Measurements from ENCODE around the gene SH3RF1. TPM values are rescaled to one million over a fixed set of nuclear protein-coding genes. Genes with fewer than 3 reads are reported as not detected.

Gene SH3RF1
- total RNA-seq, 1 experiment from 2014 or later: 16.6 TPM

DNA sequence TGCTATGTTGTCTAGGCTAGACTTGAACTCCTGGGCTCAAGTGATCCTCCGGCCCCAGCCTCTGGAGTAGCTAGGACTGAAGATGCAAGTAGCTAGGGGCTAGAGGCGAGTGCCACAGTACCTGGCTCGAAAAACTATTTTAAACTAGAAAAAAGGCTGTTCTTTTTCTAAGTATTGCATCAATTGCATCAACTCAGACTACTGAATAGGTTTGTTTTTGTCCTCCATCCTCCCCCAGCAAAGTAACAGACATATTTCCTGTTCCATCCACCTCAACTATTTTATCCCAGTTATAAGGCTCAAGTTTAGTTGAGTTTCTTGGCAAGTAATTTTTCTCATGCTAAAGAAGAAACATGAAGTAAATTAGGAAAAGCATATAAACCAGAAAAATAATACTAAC lies 4.1 kb downstream of the SH3RF1 start (continued):
- TF ChIP-seq, protein P1, sequence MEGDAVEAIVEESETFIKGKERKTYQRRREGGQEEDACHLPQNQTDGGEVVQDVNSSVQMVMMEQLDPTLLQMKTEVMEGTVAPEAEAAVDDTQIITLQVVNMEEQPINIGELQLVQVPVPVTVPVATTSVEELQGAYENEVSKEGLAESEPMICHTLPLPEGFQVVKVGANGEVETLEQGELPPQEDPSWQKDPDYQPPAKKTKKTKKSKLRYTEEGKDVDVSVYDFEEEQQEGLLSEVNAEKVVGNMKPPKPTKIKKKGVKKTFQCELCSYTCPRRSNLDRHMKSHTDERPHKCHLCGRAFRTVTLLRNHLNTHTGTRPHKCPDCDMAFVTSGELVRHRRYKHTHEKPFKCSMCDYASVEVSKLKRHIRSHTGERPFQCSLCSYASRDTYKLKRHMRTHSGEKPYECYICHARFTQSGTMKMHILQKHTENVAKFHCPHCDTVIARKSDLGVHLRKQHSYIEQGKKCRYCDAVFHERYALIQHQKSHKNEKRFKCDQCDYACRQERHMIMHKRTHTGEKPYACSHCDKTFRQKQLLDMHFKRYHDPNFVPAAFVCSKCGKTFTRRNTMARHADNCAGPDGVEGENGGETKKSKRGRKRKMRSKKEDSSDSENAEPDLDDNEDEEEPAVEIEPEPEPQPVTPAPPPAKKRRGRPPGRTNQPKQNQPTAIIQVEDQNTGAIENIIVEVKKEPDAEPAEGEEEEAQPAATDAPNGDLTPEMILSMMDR (IDR thresholded peaks at IDR 0.05): no peak
- TF ChIP-seq KAT7 (CRISPR knock-in tag; IDR thresholded peaks at IDR 0.05; ENCODE audit: borderline replicate concordance): no peak
- TF ChIP-seq NFYB (CRISPR knock-in tag; conservative IDR thresholded peaks at IDR 0.05; ENCODE audit: low read depth): no peak
- TF ChIP-seq OVOL2 (CRISPR knock-in tag; IDR thresholded peaks at IDR 0.05; ENCODE audit: borderline replicate concordance): no peak
- TF ChIP-seq, protein P2, sequence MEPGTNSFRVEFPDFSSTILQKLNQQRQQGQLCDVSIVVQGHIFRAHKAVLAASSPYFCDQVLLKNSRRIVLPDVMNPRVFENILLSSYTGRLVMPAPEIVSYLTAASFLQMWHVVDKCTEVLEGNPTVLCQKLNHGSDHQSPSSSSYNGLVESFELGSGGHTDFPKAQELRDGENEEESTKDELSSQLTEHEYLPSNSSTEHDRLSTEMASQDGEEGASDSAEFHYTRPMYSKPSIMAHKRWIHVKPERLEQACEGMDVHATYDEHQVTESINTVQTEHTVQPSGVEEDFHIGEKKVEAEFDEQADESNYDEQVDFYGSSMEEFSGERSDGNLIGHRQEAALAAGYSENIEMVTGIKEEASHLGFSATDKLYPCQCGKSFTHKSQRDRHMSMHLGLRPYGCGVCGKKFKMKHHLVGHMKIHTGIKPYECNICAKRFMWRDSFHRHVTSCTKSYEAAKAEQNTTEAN (CRISPR knock-in tag; IDR thresholded peaks at IDR 0.05): no peak
- no peak for TF ChIP-seq SP1 (CRISPR knock-in tag; conservative IDR thresholded peaks at IDR 0.05)

DNA sequence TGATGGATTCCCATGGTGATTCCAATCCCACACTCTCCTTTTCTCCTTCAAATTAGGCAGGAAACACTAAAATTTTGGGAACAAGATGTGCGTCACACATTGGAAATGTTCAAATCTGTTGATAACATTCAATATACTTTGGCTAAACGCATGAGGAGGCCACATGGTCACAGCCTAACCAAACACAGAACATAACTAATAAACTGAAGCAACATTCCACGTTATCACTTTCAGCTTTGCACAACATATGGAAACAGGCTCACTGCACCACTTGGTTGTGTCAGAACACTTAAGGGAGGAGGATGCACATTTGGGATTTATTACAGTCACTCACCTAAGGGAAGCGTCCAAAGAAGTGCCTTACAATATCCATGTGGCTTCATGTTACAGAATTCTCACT lies 4.7 kb downstream of the SH3RF1 start:
- ATAC-seq (no peak), DNase-seq (ENCODE audit: low spot score) (no peak)
- Mint-ChIP-seq H3K27me3 (ENCODE audit: low read depth) (no peaks in the 10 kb centered on the region), H3K9me3 (no peaks in the 10 kb centered on the region; the same call in 1 of the 2 replicates), H3K4me3 (peak overlapping the region; percentile 8; the same call in 1 of the 2 replicates), H3K4me1 (peaks cover 41% of the 10 kb centered on the region), H3K27ac (peak overlapping the region; percentile 80), H3K36me3 (peaks cover 25% of the 10 kb centered on the region)
- TF ChIP-seq, protein P3, sequence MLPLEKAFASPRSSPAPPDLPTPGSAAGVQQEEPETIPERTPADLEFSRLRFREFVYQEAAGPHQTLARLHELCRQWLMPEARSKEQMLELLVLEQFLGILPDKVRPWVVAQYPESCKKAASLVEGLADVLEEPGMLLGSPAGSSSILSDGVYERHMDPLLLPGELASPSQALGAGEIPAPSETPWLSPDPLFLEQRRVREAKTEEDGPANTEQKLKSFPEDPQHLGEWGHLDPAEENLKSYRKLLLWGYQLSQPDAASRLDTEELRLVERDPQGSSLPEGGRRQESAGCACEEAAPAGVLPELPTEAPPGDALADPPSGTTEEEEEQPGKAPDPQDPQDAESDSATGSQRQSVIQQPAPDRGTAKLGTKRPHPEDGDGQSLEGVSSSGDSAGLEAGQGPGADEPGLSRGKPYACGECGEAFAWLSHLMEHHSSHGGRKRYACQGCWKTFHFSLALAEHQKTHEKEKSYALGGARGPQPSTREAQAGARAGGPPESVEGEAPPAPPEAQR (CRISPR knock-in tag; IDR thresholded peaks at IDR 0.05): no peak
- TF ChIP-seq, protein P4, sequence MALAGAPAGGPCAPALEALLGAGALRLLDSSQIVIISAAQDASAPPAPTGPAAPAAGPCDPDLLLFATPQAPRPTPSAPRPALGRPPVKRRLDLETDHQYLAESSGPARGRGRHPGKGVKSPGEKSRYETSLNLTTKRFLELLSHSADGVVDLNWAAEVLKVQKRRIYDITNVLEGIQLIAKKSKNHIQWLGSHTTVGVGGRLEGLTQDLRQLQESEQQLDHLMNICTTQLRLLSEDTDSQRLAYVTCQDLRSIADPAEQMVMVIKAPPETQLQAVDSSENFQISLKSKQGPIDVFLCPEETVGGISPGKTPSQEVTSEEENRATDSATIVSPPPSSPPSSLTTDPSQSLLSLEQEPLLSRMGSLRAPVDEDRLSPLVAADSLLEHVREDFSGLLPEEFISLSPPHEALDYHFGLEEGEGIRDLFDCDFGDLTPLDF (CRISPR knock-in tag; IDR thresholded peaks at IDR 0.05): no peak
- TF ChIP-seq ZNF423 (CRISPR knock-in tag; IDR thresholded peaks at IDR 0.05) (no peak), CREB1 (CRISPR knock-in tag; IDR thresholded peaks at IDR 0.05) (no peak), ZBTB21 (CRISPR knock-in tag; IDR thresholded peaks at IDR 0.05; ENCODE audit: borderline replicate concordance) (no peak)
- TF ChIP-seq, protein P5, sequence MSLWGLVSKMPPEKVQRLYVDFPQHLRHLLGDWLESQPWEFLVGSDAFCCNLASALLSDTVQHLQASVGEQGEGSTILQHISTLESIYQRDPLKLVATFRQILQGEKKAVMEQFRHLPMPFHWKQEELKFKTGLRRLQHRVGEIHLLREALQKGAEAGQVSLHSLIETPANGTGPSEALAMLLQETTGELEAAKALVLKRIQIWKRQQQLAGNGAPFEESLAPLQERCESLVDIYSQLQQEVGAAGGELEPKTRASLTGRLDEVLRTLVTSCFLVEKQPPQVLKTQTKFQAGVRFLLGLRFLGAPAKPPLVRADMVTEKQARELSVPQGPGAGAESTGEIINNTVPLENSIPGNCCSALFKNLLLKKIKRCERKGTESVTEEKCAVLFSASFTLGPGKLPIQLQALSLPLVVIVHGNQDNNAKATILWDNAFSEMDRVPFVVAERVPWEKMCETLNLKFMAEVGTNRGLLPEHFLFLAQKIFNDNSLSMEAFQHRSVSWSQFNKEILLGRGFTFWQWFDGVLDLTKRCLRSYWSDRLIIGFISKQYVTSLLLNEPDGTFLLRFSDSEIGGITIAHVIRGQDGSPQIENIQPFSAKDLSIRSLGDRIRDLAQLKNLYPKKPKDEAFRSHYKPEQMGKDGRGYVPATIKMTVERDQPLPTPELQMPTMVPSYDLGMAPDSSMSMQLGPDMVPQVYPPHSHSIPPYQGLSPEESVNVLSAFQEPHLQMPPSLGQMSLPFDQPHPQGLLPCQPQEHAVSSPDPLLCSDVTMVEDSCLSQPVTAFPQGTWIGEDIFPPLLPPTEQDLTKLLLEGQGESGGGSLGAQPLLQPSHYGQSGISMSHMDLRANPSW (CRISPR knock-in tag; conservative IDR thresholded peaks at IDR 0.05; ENCODE audit: low read depth): no peak
- TF ChIP-seq, protein P6, sequence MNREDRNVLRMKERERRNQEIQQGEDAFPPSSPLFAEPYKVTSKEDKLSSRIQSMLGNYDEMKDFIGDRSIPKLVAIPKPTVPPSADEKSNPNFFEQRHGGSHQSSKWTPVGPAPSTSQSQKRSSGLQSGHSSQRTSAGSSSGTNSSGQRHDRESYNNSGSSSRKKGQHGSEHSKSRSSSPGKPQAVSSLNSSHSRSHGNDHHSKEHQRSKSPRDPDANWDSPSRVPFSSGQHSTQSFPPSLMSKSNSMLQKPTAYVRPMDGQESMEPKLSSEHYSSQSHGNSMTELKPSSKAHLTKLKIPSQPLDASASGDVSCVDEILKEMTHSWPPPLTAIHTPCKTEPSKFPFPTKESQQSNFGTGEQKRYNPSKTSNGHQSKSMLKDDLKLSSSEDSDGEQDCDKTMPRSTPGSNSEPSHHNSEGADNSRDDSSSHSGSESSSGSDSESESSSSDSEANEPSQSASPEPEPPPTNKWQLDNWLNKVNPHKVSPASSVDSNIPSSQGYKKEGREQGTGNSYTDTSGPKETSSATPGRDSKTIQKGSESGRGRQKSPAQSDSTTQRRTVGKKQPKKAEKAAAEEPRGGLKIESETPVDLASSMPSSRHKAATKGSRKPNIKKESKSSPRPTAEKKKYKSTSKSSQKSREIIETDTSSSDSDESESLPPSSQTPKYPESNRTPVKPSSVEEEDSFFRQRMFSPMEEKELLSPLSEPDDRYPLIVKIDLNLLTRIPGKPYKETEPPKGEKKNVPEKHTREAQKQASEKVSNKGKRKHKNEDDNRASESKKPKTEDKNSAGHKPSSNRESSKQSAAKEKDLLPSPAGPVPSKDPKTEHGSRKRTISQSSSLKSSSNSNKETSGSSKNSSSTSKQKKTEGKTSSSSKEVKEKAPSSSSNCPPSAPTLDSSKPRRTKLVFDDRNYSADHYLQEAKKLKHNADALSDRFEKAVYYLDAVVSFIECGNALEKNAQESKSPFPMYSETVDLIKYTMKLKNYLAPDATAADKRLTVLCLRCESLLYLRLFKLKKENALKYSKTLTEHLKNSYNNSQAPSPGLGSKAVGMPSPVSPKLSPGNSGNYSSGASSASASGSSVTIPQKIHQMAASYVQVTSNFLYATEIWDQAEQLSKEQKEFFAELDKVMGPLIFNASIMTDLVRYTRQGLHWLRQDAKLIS (CRISPR knock-in tag; IDR thresholded peaks at IDR 0.05; ENCODE audit: borderline replicate concordance): no peak
- POLR2A ChIA-PET: no interaction called here
- CTCF ChIA-PET: interaction anchor here (0.7 kb wide), 1 partner anchor 10 kb away, joined by 3 read pairs; no protein-coding TSS in a partner anchor
